Colonic mucosa (tissue), 4 donors: ENCODE results near the gene C1orf226. TPM values are rescaled to one million over a fixed set of nuclear protein-coding genes. Genes with fewer than 3 reads are reported as not detected.

ENCODE experiments used
- DNase-seq: peaks from one replicate; pipeline ENCODE4 v3.0.0-alpha.2; 2020
- H3K27ac ChIP-seq: fragments of 200-600 bp; one replicate; pipeline ENCODE4 v1.8.0; 2021
- H3K27me3 ChIP-seq: fragments of 200-600 bp; one replicate; pipeline ENCODE4 v1.8.0; 2021
- H3K36me3 ChIP-seq: fragments of 200-600 bp; one replicate; pipeline ENCODE4 v1.8.0; 2021
- H3K4me1 ChIP-seq: fragments of 200-600 bp; one replicate; pipeline ENCODE4 v1.8.0; 2021; ENCODE audit warnings: mild to moderate bottlenecking
- H3K4me3 ChIP-seq: fragments of 200-600 bp; one replicate; pipeline ENCODE4 v1.8.0; 2021
- H3K9ac ChIP-seq, 2 donors: one replicate each; pipeline ENCODE4 v1.7.0; 2013; ENCODE audit warnings: control low read depth in 2 of 2, low read depth in 2 of 2, low read length in 2 of 2
- H3K9me3 ChIP-seq: fragments of 200-600 bp; one replicate; pipeline ENCODE4 v1.8.0; 2021
- CTCF ChIP-seq: fragments of 200-600 bp; IDR thresholded peaks from one replicate; pipeline ENCODE4 v1.8.0; 2022; ENCODE audit warnings: antibody characterized with exemption, mild to moderate bottlenecking
- intact Hi-C: fragments of 100-400 bp; cut with DNase I; formaldehyde crosslinking; loops from one replicate; pipeline ENCODE4 v1.14.1; 2022
- total RNA-seq, 2 donors: library from RNA; stranded (reverse); fragmentation: NEBNext Ultra II Directional in 1 of 2; extraction: Animal tissue kit (Norgen Biotek cat#: 25700) in 1 of 2; gene quantifications; one replicate each; pipeline ENCODE4 v1.2.1, GENCODE V29; 2021
- donor health status: healthy.
- donor health status: DM: no; HTN: no; CAD: no.
- donor health status: DM: no; HTN: no; CAD: no.

The C1orf226 gene
- total RNA-seq, 2 donors from 2014 or later: 26.9 to 54.0 TPM

- TF ChIP-seq CTCF: no peak
- Histone ChIP-seq H3K9me3 (no peaks in the 10 kb centered on the region), H3K27ac (no peak overlapping the region), H3K9ac (no peak overlapping the region), H3K36me3 (no peaks in the 10 kb centered on the region), H3K4me3 (no peak overlapping the region), H3K4me1 (no peaks in the 10 kb centered on the region), H3K27me3 (no peaks in the 10 kb centered on the region)
- DNase-seq: no peak
- intact Hi-C loops: no loop called here
Measured at GRCh38 chr1:162366149-162366548, 15.4 kb upstream of the C1orf226 start.

- Histone ChIP-seq H3K9me3 (no peaks in the 10 kb centered on the region), H3K36me3 (no peaks in the 10 kb centered on the region), H3K27ac (no peak overlapping the region), H3K27me3 (no peaks in the 10 kb centered on the region), H3K4me1 (no peaks in the 10 kb centered on the region), H3K4me3 (no peak overlapping the region), H3K9ac (peak overlapping the region in 1 of 2 donors; percentile 5)
- no peak for TF ChIP-seq CTCF
- intact Hi-C loops: no loop called here
- DNase-seq: no peak
Measured at GRCh38 chr1:162366671-162367070, 14.9 kb upstream of the C1orf226 start.

GRCh38 chr1:162367073-162367472, 14.5 kb upstream of the C1orf226 start:
- TF ChIP-seq CTCF: no peak
- Histone ChIP-seq H3K27ac (no peak overlapping the region), H3K36me3 (no peaks in the 10 kb centered on the region), H3K9ac (peak overlapping the region in 1 of 2 donors; percentile 5), H3K9me3 (no peaks in the 10 kb centered on the region), H3K27me3 (no peaks in the 10 kb centered on the region), H3K4me3 (no peak overlapping the region), H3K4me1 (no peaks in the 10 kb centered on the region)
- intact Hi-C loops: no loop called here
- DNase-seq: no peak

- TF ChIP-seq CTCF: no peak
- no peak for DNase-seq
- Histone ChIP-seq H3K9ac (peak overlapping the region in 1 of 2 donors; percentile 14), H3K27me3 (no peaks in the 10 kb centered on the region), H3K4me1 (peaks cover 4% of the 10 kb centered on the region), H3K9me3 (no peaks in the 10 kb centered on the region), H3K27ac (peak overlapping the region; percentile 75), H3K4me3 (no peak overlapping the region), H3K36me3 (no peaks in the 10 kb centered on the region)
- intact Hi-C loops: no loop called here
Measured at GRCh38 chr1:162367772-162368171, 13.8 kb upstream of the C1orf226 start.

- TF ChIP-seq CTCF: no peak
- no peak overlapping the region for H3K4me3 ChIP-seq
- intact Hi-C loops: no loop called here
- peaks cover 8% of the 10 kb centered on the region for H3K4me1 ChIP-seq
- H3K36me3 ChIP-seq: no peaks in the 10 kb centered on the region
- no peaks in the 10 kb centered on the region for H3K27me3 ChIP-seq
- no peaks in the 10 kb centered on the region for H3K9me3 ChIP-seq
- peak; percentile 74 for DNase-seq
- peak overlapping the region in 1 of 2 donors; percentile 40 for H3K9ac ChIP-seq
- H3K27ac ChIP-seq: peak overlapping the region; percentile 75
Measured at GRCh38 chr1:162368451-162368850, 13.1 kb upstream of the C1orf226 start.

GRCh38 chr1:162369571-162369970, 12.0 kb upstream of the C1orf226 start:
- H3K36me3 ChIP-seq: no peaks in the 10 kb centered on the region
- peak overlapping the region; percentile 75 for H3K27ac ChIP-seq
- intact Hi-C loops: no loop called here
- no peak for DNase-seq
- H3K4me1 ChIP-seq: peaks cover 8% of the 10 kb centered on the region
- no peak overlapping the region for H3K4me3 ChIP-seq
- no peak overlapping the region for H3K9ac ChIP-seq
- TF ChIP-seq CTCF: no peak
- no peaks in the 10 kb centered on the region for H3K9me3 ChIP-seq
- no peaks in the 10 kb centered on the region for H3K27me3 ChIP-seq
